Activated naive CD4-positive, alpha-beta T cell treated with anti-CD3 and anti-CD28 coated beads for 36 hours (primary cell): ENCODE measurements around the gene FYTTD1. TPM values are rescaled to one million over a fixed set of nuclear protein-coding genes. Genes with fewer than 3 reads are reported as not detected.
A peak's percentile ranks its signal among the peaks of the same experiment; 100 is the strongest.
"Not testable (repeated sequence)": the region's sequence is repeated elsewhere in the genome, so short reads cannot be mapped to it uniquely, and the experiment has no call there.

ENCODE experiments used
- CTCF ChIA-PET: fragments of 350-600 bp; sonication (Branson Sonifier 250); formaldehyde crosslinking; loops from one replicate; lab custom pipeline; 2021; ENCODE audit warnings: antibody characterized with exemption; lab: Charles Lee
- DNase-seq: peaks from one replicate; pipeline ENCODE4 v3.0.0-alpha.2; 2020
- H3K27ac Mint-ChIP-seq: one replicate; pipeline ENCODE4 v1.8.0; 2021; ENCODE audit warnings: mild to moderate bottlenecking, mixed read lengths
- H3K27me3 Mint-ChIP-seq: one replicate; pipeline ENCODE4 v1.8.0; 2021; ENCODE audit warnings: low read depth, mixed read lengths
- H3K36me3 Mint-ChIP-seq: one replicate; pipeline ENCODE4 v1.8.0; 2021; ENCODE audit warnings: low read depth, mixed read lengths
- H3K4me1 Mint-ChIP-seq: one replicate; pipeline ENCODE4 v1.8.0; 2021; ENCODE audit warnings: low read depth, mixed read lengths
- H3K4me3 Mint-ChIP-seq: one replicate; pipeline ENCODE4 v1.8.0; 2021; ENCODE audit warnings: mild to moderate bottlenecking, moderate library complexity, mixed read lengths
- H3K9me3 Mint-ChIP-seq: one replicate; pipeline ENCODE4 v1.8.0; 2021; ENCODE audit warnings: mixed read lengths
- intact Hi-C: fragments of 100-400 bp; cut with micrococcal nuclease; formaldehyde crosslinking; loops from one replicate; pipeline ENCODE4 v1.15.1; 2023
- total RNA-seq, 2 experiments: library from RNA; stranded (reverse); gene quantifications; one replicate each; pipeline ENCODE4 v1.2.3, GENCODE V29; 2021

FYTTD1 gene
- total RNA-seq, 2 experiments from 2014 or later = 25.1 to 27.6 TPM

DNA sequence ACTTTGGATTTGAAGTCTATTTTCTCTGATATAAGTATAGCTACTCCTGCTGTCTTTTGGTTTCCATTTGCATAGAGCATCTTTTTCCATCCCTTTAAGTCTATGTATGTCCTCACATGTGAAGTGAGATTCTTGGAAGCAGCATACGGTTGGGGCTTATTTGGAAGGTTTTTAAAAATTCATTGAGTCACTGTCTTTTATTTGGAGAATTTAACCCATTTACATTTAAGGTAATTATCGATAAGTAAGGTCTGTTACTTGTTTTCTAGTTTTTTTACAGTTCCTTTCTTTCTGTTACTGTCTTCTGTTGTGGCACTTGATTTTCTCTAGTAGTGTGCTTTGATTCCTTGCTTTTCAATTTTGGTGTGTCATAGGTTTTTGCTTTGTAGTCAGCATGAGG lies 26.9 kb upstream of the FYTTD1 start:
- Mint-ChIP-seq H3K27ac (no peak overlapping the region), H3K27me3 (no peaks in the 10 kb centered on the region), H3K4me1 (peaks cover 5% of the 10 kb centered on the region), H3K4me3 (no peak overlapping the region), H3K9me3 (peaks cover 5% of the 10 kb centered on the region), H3K36me3 (peaks cover 24% of the 10 kb centered on the region)
- CTCF ChIA-PET = no interaction called here
- intact Hi-C loops = no loop called here
- DNase-seq = no peak

DNA sequence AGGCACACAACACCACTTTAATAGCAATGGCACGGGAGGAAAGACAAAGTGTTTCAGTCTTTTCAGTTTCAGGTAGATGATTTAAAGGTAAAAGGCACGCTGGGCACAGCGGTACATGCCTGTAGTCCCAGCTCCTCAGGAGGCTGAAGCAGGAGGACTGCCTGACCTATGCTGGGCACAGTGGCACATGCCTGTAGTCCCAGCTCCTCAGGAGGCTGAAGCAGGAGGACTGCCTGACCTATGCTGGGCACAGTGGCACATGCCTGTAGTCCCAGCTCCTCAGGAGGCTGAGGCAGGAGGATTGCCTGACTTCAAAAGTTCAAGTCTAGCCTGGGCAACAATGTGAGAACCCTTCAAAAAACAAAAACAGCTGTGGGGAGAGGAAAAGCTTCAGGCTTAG lies 21.8 kb upstream of the FYTTD1 start:
- H3K27ac Mint-ChIP-seq, H3K36me3 Mint-ChIP-seq, H3K9me3 Mint-ChIP-seq, H3K27me3 Mint-ChIP-seq, H3K4me3 Mint-ChIP-seq, intact Hi-C loops, DNase-seq: not testable (repeated sequence)
- peaks cover 23% of the 10 kb centered on the region for H3K4me1 Mint-ChIP-seq
- CTCF ChIA-PET = interaction anchor here (0.6 kb wide), 1 partner anchor 64 kb away, joined by 3 read pairs; the partner anchor contains the start of gene LRCH3

DNA sequence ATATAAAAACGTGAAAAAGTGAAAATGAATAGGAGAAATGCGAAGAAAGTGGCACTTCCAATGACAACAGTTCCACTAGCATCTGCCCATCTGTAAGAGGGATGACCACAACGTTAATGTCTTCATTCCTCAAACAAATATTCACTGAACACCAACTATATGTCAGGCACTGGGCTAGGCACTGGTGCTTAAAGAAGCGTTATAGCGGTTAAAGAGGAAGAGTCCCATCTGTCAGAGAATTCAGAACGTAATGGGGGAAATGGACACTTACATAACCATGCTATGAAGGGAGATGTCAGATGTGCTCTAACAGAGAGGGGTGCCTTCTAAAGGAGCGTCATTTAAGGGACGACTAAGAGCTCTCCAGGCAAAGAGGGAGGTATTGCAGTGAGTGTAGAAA lies 21.2 kb upstream of the FYTTD1 start:
- DNase-seq = no peak
- Mint-ChIP-seq H3K27me3 (no peaks in the 10 kb centered on the region), H3K27ac (no peak overlapping the region), H3K4me1 (peaks cover 23% of the 10 kb centered on the region), H3K9me3 (no peaks in the 10 kb centered on the region), H3K4me3 (no peak overlapping the region), H3K36me3 (peaks cover 2% of the 10 kb centered on the region)
- CTCF ChIA-PET = no interaction called here
- intact Hi-C loops = no loop called here

DNA sequence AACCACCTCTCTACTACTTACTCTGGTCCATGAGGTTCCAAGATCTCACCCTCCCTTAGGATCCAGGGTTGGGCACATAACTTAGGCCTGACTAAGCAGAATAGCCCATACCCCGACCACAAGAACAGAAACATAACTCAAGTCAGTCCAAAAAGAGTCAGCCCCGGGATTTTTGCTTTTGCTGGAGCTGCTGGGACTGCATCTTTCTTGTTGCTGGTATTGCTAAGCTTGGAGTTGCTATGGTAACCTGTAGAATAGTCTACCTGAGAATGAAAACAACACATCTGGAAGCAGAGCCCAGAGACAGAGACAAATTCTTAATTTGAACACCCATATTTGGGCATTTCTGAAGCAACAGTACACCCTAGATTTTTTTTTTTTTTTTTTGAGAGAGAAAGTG lies 19.5 kb upstream of the FYTTD1 start:
- H3K27ac Mint-ChIP-seq = no peak overlapping the region
- H3K27me3 Mint-ChIP-seq = no peaks in the 10 kb centered on the region
- DNase-seq = no peak
- CTCF ChIA-PET = interaction anchor here (0.9 kb wide), 1 partner anchor 15 kb away, joined by 3 read pairs; no protein-coding TSS in a partner anchor
- peaks cover 3% of the 10 kb centered on the region for H3K36me3 Mint-ChIP-seq
- H3K4me3 Mint-ChIP-seq = no peak overlapping the region
- intact Hi-C loops = no loop called here
- H3K9me3 Mint-ChIP-seq = no peaks in the 10 kb centered on the region
- peaks cover 32% of the 10 kb centered on the region for H3K4me1 Mint-ChIP-seq

- H3K4me3 Mint-ChIP-seq, intact Hi-C loops, H3K27me3 Mint-ChIP-seq, CTCF ChIA-PET, H3K36me3 Mint-ChIP-seq, DNase-seq, H3K9me3 Mint-ChIP-seq, H3K27ac Mint-ChIP-seq: not testable (repeated sequence)
- peaks cover 36% of the 10 kb centered on the region for H3K4me1 Mint-ChIP-seq
Observed at GRCh38 chr3:197730770-197731169, 18.9 kb upstream of the FYTTD1 start.

- H3K36me3 Mint-ChIP-seq, H3K9me3 Mint-ChIP-seq, CTCF ChIA-PET, intact Hi-C loops, H3K4me3 Mint-ChIP-seq, DNase-seq, H3K27me3 Mint-ChIP-seq, H3K27ac Mint-ChIP-seq: not testable (repeated sequence)
- peaks cover 39% of the 10 kb centered on the region for H3K4me1 Mint-ChIP-seq
Observed at GRCh38 chr3:197731483-197731882, 18.2 kb upstream of the FYTTD1 start.

DNA sequence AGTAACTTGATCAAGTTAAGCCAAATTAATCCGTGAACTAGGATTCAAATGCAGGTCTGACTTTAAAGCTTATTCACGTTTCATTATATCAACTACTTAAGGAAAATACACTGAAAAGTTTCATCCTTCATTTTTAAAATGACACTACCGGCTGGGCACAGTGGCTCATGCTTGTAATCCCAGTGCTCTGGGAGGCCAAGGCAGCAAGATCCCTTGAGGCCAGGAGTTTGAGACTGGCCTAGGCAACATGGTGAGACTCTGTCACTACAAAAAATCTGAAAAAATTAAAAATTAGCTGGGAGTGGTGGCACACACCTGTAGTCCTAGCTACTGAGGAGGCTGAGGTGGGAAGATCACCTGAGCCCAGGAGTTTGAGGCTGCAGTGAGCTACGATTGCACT lies 16.6 kb upstream of the FYTTD1 start:
- no peaks in the 10 kb centered on the region for H3K27me3 Mint-ChIP-seq
- CTCF ChIA-PET = no interaction called here
- intact Hi-C loops = no loop called here
- H3K4me3 Mint-ChIP-seq = no peak overlapping the region
- no peak for DNase-seq
- no peak overlapping the region for H3K27ac Mint-ChIP-seq
- peaks cover 7% of the 10 kb centered on the region for H3K36me3 Mint-ChIP-seq
- H3K9me3 Mint-ChIP-seq = no peaks in the 10 kb centered on the region
- peaks cover 48% of the 10 kb centered on the region for H3K4me1 Mint-ChIP-seq

- intact Hi-C loops = loop anchor here (5.0 kb wide), 1 partner anchor 228 kb away; the partner anchor contains the start of gene LMLN
- Mint-ChIP-seq H3K4me3 (peak overlapping the region; percentile 35), H3K27ac (no peak overlapping the region), H3K27me3 (no peaks in the 10 kb centered on the region), H3K36me3 (peaks cover 7% of the 10 kb centered on the region), H3K9me3 (no peaks in the 10 kb centered on the region), H3K4me1 (peaks cover 45% of the 10 kb centered on the region)
- CTCF ChIA-PET = interaction anchor here (1.4 kb wide), 2 partner anchors 11 to 22 kb away, joined by 3 read pairs; no protein-coding TSS in a partner anchor
- DNase-seq = no peak
Observed at GRCh38 chr3:197734667-197735318, 14.9 kb upstream of the FYTTD1 start.

- Mint-ChIP-seq H3K27ac (peak overlapping the region; percentile 92), H3K4me3 (peak overlapping the region; percentile 92), H3K4me1 (peaks cover 36% of the 10 kb centered on the region), H3K27me3 (no peaks in the 10 kb centered on the region), H3K36me3 (peaks cover 7% of the 10 kb centered on the region), H3K9me3 (no peaks in the 10 kb centered on the region)
- intact Hi-C loops = loop anchor here (1.0 to 5.0 kb wide), 3 partner anchors 24 to 226 kb away; partner anchors contain the start of gene LMLN
- peak; percentile 68 for DNase-seq
- CTCF ChIA-PET = interaction anchor here (0.6 to 1.4 kb wide), 4 partner anchors 12 to 112 kb away, joined by 3 to 4 read pairs (median 3); no protein-coding TSS in a partner anchor
Observed at GRCh38 chr3:197736010-197736490, 13.6 kb upstream of the FYTTD1 start.

DNA sequence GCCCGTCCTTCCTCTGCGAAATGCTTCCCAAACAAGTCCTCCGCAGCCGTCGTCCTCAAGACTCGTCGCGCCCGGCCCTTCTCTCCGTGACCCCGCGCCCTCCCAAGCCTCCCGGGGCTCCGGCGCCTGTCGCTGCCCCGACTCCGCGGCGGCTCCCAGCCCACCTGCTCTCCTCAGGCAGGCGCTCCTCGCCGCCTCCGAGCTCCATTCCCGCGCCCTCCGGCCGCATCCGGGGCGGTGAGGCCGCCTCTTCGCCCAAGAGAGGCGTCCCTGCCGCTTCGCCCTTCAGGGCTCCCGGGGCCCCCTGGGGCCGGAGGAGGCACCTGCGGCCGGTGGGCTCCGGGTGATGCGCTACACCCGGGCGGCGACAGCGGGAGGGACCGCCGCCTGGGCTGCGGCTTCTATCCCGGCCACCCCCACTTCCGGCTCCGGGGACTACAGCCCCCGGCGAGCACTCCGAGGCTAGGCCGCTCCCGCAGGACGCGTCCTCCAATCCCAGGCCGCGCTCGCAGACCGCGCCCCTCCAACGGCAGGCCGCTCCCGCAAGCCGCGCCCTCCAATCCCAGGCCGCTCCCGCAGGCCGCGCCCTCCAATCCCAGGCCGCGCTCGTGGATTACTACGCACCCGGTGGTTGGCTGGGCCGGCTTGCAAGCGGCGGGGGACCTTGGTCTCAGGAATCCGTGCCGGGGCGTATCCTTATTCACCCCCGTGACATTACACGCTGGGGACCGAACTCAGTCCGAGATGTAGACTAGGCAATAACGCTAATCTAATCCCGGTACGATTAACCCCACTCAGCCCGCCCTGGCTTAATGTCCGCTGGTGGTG lies 13.0 kb upstream of the FYTTD1 start, which contains the start of gene RUBCN:
Gene RUBCN (minus strand): TSS at position 414 of the 828 bp plus-strand sequence. CDS start 185 bp downstream, at position 229.
- Mint-ChIP-seq H3K36me3 (peaks cover 7% of the 10 kb centered on the region), H3K4me1 (peaks cover 35% of the 10 kb centered on the region), H3K27me3 (no peaks in the 10 kb centered on the region), H3K4me3 (peak within 1 kb of the TSS; percentile 92), H3K27ac (peak within 1 kb of the TSS; percentile 92), H3K9me3 (no peaks in the 10 kb centered on the region)
- CTCF ChIA-PET = interaction anchor here (0.6 kb wide), 1 partner anchor 16 kb away, joined by 3 read pairs; no protein-coding TSS in a partner anchor
- peak; percentile 96 for DNase-seq
- intact Hi-C loops = loop anchor here (1.0 to 5.0 kb wide), 4 partner anchors 13 to 226 kb away; partner anchors contain the start of genes FYTTD1 and LMLN

DNA sequence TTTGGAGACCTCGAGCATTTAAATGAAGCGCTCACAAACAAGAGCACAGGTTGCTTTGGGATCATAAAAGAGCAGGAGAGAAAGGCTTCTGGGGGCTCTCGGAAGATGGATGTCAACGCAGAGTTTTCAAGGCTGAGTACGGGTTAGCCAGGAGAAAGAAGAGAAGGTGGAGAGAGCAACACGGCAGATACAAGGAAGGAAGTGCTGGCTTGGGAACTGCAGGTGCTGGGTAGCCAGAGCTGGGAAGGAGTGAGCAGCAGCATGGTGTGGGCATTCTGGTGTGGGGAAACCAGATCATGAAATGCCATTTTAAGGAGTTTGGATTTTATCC lies 12.4 kb upstream of the FYTTD1 start:
- H3K27me3 Mint-ChIP-seq = no peaks in the 10 kb centered on the region
- H3K4me3 Mint-ChIP-seq = peak overlapping the region; percentile 92
- no peak for DNase-seq
- peak overlapping the region; percentile 9 for H3K27ac Mint-ChIP-seq
- peaks cover 7% of the 10 kb centered on the region for H3K36me3 Mint-ChIP-seq
- H3K9me3 Mint-ChIP-seq = no peaks in the 10 kb centered on the region
- CTCF ChIA-PET = no interaction called here
- H3K4me1 Mint-ChIP-seq = peaks cover 31% of the 10 kb centered on the region
- intact Hi-C loops = loop anchor here (1.0 to 5.0 kb wide), 2 partner anchors 12 to 225 kb away; partner anchors contain the start of genes FYTTD1 and LMLN
